ENCODE results near the gene ATOH7. TPM values are rescaled to one million over a fixed set of nuclear protein-coding genes. Genes with fewer than 3 reads are reported as not detected.
A peak's percentile ranks its signal among the peaks of the same experiment; 100 is the strongest.

Gene ATOH7
- total and polyA plus RNA-seq, 8 donors, result 0.13 to 0.28 (median 0.14) TPM; not detected in 3

GRCh38 chr10:68235581-68235980 lies 3.7 kb upstream of the ATOH7 start:
- Histone ChIP-seq H3K27ac (no peak overlapping the region), H3K9me3 (no peaks in the 10 kb centered on the region), H3K4me3 (no peak overlapping the region), H3K27me3 (peaks cover 5 to 17% of the 10 kb centered on the region in 2 donors), H3K4me1 (peaks cover 8 to 14% of the 10 kb centered on the region in 2 donors), H3K36me3 (no peaks in the 10 kb centered on the region)
- ATAC-seq, result no peak
- DNase-seq, result no peak
- TF ChIP-seq, protein P1, sequence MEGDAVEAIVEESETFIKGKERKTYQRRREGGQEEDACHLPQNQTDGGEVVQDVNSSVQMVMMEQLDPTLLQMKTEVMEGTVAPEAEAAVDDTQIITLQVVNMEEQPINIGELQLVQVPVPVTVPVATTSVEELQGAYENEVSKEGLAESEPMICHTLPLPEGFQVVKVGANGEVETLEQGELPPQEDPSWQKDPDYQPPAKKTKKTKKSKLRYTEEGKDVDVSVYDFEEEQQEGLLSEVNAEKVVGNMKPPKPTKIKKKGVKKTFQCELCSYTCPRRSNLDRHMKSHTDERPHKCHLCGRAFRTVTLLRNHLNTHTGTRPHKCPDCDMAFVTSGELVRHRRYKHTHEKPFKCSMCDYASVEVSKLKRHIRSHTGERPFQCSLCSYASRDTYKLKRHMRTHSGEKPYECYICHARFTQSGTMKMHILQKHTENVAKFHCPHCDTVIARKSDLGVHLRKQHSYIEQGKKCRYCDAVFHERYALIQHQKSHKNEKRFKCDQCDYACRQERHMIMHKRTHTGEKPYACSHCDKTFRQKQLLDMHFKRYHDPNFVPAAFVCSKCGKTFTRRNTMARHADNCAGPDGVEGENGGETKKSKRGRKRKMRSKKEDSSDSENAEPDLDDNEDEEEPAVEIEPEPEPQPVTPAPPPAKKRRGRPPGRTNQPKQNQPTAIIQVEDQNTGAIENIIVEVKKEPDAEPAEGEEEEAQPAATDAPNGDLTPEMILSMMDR (IDR thresholded peaks at IDR 0.05), result no peak
- intact Hi-C loops (cut with DNase I), result no loop called here

- DNase-seq (no peak), ATAC-seq (no peak)
- Histone ChIP-seq H3K27ac (no peak overlapping the region), H3K27me3 (peaks cover 5 to 22% of the 10 kb centered on the region in 2 donors), H3K4me1 (peaks cover 8 to 17% of the 10 kb centered on the region in 2 donors), H3K4me3 (no peak overlapping the region), H3K9me3 (no peaks in the 10 kb centered on the region), H3K36me3 (no peaks in the 10 kb centered on the region)
- TF ChIP-seq, protein P1 (IDR thresholded peaks at IDR 0.05), result no peak
- intact Hi-C loops (cut with DNase I), result no loop called here
Measured at GRCh38 chr10:68235111-68235510, 3.2 kb upstream of the ATOH7 start.

DNA sequence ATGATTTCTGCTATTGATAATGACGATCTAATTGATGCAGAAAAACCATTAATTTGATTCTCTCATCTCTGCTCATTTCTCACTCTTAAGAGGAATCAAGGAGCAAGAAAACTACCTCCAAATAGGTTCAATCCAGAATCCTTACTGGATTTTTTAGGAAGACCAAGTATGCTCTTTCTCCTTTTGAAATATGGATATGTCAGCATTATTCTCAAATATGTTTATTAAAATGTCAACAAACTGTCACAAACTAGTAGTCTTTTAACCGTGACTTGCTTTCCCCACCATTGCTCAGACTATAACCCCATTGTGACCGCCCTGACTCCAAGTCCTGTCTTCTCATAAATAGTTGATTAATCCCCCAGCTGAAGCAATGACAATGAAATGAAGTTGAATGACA lies 1.1 kb upstream of the ATOH7 start:
- no peaks in the 10 kb centered on the region for H3K9me3 ChIP-seq
- DNase-seq (no peak), ATAC-seq (no peak)
- H3K27ac ChIP-seq, result no peak overlapping the region
- no peak overlapping the region for H3K4me3 ChIP-seq
- no peaks in the 10 kb centered on the region for H3K36me3 ChIP-seq
- intact Hi-C loops (cut with DNase I), result no loop called here
- TF ChIP-seq, protein P1 (IDR thresholded peaks at IDR 0.05), result no peak
- H3K27me3 ChIP-seq, result peaks cover 12 to 42% of the 10 kb centered on the region in 2 donors
- H3K4me1 ChIP-seq, result peaks cover 8 to 17% of the 10 kb centered on the region in 2 donors

DNA sequence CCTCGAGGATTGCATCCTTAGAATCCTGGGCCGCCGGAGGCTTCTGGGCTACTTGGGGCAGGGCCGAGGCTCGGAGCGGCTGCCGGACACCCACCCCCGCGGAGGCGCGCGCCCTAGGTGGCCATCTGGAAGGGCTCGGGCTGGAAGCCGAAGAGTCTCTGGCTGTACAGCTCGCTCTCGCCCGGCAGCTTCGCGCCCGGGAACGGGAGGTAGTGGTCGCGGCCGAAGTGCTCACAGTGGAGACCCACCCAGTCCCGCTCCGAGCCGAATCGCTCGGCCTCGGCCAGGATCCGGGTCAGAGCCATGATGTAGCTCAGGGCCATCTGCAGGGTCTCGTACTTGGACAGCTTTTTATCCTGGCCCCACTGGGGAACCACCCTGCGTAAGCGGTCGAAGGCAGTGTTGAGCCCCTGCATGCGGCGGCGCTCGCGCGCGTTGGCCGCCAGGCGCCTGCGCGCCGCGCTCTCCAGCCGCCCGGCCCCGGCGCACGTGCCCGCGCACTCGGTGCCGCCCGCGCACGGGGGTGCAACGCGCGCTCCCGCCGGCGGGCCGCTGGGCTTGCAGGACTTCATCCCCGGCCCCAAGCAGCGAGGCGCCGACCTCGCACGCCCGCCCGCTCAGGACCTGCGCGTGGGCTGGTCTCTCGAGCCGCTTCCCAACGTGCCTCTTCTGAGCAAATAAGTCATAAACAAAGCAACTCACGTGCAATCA lies 652 bp downstream of the ATOH7 start:
- TF ChIP-seq, protein P1 (IDR thresholded peaks at IDR 0.05), result no peak
- ATAC-seq, result peak; percentile 99
- intact Hi-C loops (cut with DNase I), result no loop called here
- Histone ChIP-seq H3K27ac (no peak overlapping the region), H3K9me3 (no peaks in the 10 kb centered on the region), H3K4me3 (peak overlapping the region; percentile 42 to 55), H3K4me1 (peaks cover 8 to 17% of the 10 kb centered on the region in 2 donors), H3K27me3 (peaks cover 12 to 51% of the 10 kb centered on the region in 2 donors), H3K36me3 (no peaks in the 10 kb centered on the region)
- DNase-seq, result peak; percentile 48 to 88 (median 86)

DNA sequence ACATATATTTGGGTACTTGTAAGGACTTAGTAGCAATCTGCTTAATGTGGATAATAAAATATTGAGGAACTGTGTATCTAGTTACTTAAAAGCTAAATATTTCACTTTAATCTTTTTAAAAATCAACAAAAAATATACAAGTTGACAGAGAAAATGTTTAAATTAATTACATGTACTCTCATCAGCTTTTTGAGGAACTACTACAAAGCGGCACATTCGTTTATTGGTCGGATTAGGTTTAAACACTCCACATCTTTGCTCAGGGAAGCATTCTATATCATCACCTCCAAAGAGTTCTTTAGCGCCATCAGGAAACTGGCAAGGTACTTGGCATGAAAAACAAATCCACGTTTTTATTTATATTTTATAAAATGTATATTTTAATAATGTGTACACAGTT lies 1.6 kb downstream of the ATOH7 start:
- intact Hi-C loops (cut with DNase I), result no loop called here
- H3K27me3 ChIP-seq, result peaks cover 12 to 51% of the 10 kb centered on the region in 2 donors
- H3K4me1 ChIP-seq, result peaks cover 8 to 17% of the 10 kb centered on the region in 2 donors
- H3K27ac ChIP-seq, result no peak overlapping the region
- H3K36me3 ChIP-seq, result no peaks in the 10 kb centered on the region
- no peak for DNase-seq
- TF ChIP-seq, protein P1 (IDR thresholded peaks at IDR 0.05), result no peak
- H3K4me3 ChIP-seq, result no peak overlapping the region
- ATAC-seq, result no peak
- H3K9me3 ChIP-seq, result no peaks in the 10 kb centered on the region
